HepG2 (cell line): ENCODE data around the gene DSTN. TPM values are rescaled to one million over a fixed set of nuclear protein-coding genes. Genes with fewer than 3 reads are reported as not detected.

Source experiments
- AHR ChIP-seq: IDR thresholded peaks from 2 replicates; pipeline ENCODE4 v1.6.1; 2018; ENCODE audit warnings: missing genetic modification reagents, missing compliant biosample characterization
- EHMT2 ChIP-seq: fragments of 200-600 bp; sonication (generic); IDR thresholded peaks from 2 replicates; pipeline ENCODE4 v1.7.0; 2017; ENCODE audit warnings: antibody characterized with exemption, low read depth, low read length, borderline replicate concordance
- GATAD2A ChIP-seq: IDR thresholded peaks from 2 replicates; pipeline ENCODE4 v1.6.1; 2016
- GLI4 ChIP-seq: sonication (generic); formaldehyde crosslinking; IDR thresholded peaks from 2 replicates; pipeline ENCODE4 v1.5.1; 2020; ENCODE audit warnings: missing genetic modification reagents, mild to moderate bottlenecking, moderate library complexity, borderline replicate concordance
- NFATC3 ChIP-seq: sonication (generic); formaldehyde crosslinking; IDR thresholded peaks from 2 replicates; pipeline ENCODE4 v1.5.1; 2020; ENCODE audit warnings: mild to moderate bottlenecking, missing genetic modification reagents
- RELA ChIP-seq: sonication (generic); formaldehyde crosslinking; IDR thresholded peaks from 2 replicates; pipeline ENCODE4 v1.4.0; 2020; ENCODE audit warnings: missing genetic modification reagents
- REXO4 ChIP-seq: sonication (generic); formaldehyde crosslinking; IDR thresholded peaks from 2 replicates; pipeline ENCODE4 v1.8.0; 2022; ENCODE audit warnings: missing genetic modification reagents, mild to moderate bottlenecking, borderline replicate concordance
- RFX1 ChIP-seq: fragments of 450-650 bp; IDR thresholded peaks from 2 replicates; pipeline ENCODE4 v1.6.1; 2017
- SMARCE1 ChIP-seq: fragments of 450-650 bp; IDR thresholded peaks from 2 replicates; pipeline ENCODE4 v1.6.1; 2017; ENCODE audit warnings: borderline replicate concordance
- TCF7L2 ChIP-seq: IDR thresholded peaks from 2 replicates; pipeline ENCODE4 v1.6.1; 2011; ENCODE audit warnings: mild to moderate bottlenecking, low read depth, low read length, moderate library complexity
- TFDP1 ChIP-seq: IDR thresholded peaks from 2 replicates; pipeline ENCODE4 v1.6.1; 2016; ENCODE audit warnings: missing compliant biosample characterization, missing genetic modification reagents, borderline replicate concordance
- ZBTB2 ChIP-seq: sonication (generic); formaldehyde crosslinking; IDR thresholded peaks from 2 replicates; pipeline ENCODE4 v1.8.0; 2022; ENCODE audit warnings: low read depth, missing genetic modification reagents
- ZBTB33 ChIP-seq: sonication (generic); formaldehyde crosslinking; IDR thresholded peaks from 2 replicates; pipeline ENCODE4 v1.4.0; 2020; ENCODE audit warnings: missing genetic modification reagents
- ZNF644 ChIP-seq: IDR thresholded peaks from 2 replicates; pipeline ENCODE4 v1.6.1; 2016; ENCODE audit warnings: low read depth
- ZNF7 ChIP-seq: IDR thresholded peaks from 2 replicates; pipeline ENCODE4 v1.6.1; 2016; ENCODE audit warnings: missing biosample characterization, missing genetic modification reagents
- ZNF878 ChIP-seq: sonication (generic); formaldehyde crosslinking; IDR thresholded peaks from 2 replicates; pipeline ENCODE4 v1.8.1; 2023; ENCODE audit warnings: mild to moderate bottlenecking, missing genetic modification reagents, moderate library complexity
- ZSCAN22 ChIP-seq: sonication (generic); formaldehyde crosslinking; IDR thresholded peaks from 2 replicates; pipeline ENCODE4 v1.4.0; 2020; ENCODE audit warnings: mild to moderate bottlenecking, missing genetic modification reagents
- polyA plus RNA-seq, 8 experiments: library from polyadenylated mRNA; depleted of rRNA in 3 of 8; stranded (reverse) in 7 of 8; unstranded in 1 of 8; fragments of >200 nt; fragmentation: Illumina TruSeq in 4 of 8; extraction: Trizol in 4 of 8; gene quantifications; 2 replicates each; pipeline versions ENCODE4 v1.2.1 to v1.2.3, GENCODE V29; 2011 to 2016; ENCODE audit warnings: low read depth in 4 of 8, missing spikeins in 1 of 8, mixed read lengths in 1 of 8; ENCODE audit not compliant: insufficient read depth in 1 of 8
- total RNA-seq, 5 experiments: library from RNA; depleted of rRNA; stranded (reverse); fragments of >200 nt; fragmentation: Illumina TruSeq; extraction: Trizol; gene quantifications; 2 replicates each; pipeline ENCODE4 v1.2.3, GENCODE V29; 2016; ENCODE audit warnings: low read depth in 1 of 5
- TF ChIP-seq, protein P1 (sequence below): sonication (generic); formaldehyde crosslinking; IDR thresholded peaks from 2 replicates; pipeline ENCODE4 v1.8.1; 2022; ENCODE audit warnings: low read depth, mild to moderate bottlenecking, missing genetic modification reagents
- TF ChIP-seq, protein P2 (sequence below): sonication (generic); formaldehyde crosslinking; IDR thresholded peaks from 2 replicates; pipeline ENCODE4 v1.4.0; 2020; ENCODE audit warnings: mild to moderate bottlenecking, missing genetic modification reagents, borderline replicate concordance
- TF ChIP-seq, protein P3 (sequence below): sonication (generic); formaldehyde crosslinking; IDR thresholded peaks from 2 replicates; pipeline ENCODE4 v1.4.0; 2020; ENCODE audit warnings: missing genetic modification reagents

DSTN gene
- total and polyA plus RNA-seq, 2 of the 13 experiments (the other 11 are each of a cell fraction or from before 2014, with no cell fraction given): 27.6 to 106 TPM

DNA sequence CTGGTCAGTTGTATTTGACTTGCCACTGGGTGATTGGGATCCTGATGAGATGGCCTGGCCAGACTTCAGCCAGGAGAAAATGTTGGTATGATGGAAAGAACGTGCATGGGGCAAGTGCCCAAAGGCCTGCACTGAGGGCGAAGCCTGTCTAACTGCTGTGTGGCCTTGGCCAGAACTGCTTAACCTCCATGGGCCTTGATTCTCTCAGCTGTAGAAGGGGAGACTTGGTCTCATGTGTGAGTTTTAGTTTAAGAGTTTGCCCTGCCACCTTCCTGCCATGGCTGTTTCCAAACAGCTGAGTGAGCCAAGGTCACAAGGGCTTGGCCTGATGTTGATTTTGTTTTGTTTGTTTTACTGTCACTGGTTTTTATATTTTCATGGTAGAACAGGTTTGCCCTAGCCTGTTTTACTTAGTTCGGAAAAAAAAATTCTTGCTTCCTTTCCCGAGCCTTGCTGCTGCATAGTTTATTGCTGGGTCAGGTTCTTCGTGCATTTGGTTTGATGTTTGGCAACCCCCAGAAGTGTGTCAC is 35.3 kb downstream of the DSTN start (continued):
- TF ChIP-seq ZBTB2: no peak
- TF ChIP-seq ZBTB33 (CRISPR knock-in tag): peak; percentile 15; the same call in 1 of the 2 replicates
- TF ChIP-seq EHMT2: peak; percentile 34; the same call in 1 of the 2 replicates
- no peak for TF ChIP-seq TCF7L2
- TF ChIP-seq, protein P1, sequence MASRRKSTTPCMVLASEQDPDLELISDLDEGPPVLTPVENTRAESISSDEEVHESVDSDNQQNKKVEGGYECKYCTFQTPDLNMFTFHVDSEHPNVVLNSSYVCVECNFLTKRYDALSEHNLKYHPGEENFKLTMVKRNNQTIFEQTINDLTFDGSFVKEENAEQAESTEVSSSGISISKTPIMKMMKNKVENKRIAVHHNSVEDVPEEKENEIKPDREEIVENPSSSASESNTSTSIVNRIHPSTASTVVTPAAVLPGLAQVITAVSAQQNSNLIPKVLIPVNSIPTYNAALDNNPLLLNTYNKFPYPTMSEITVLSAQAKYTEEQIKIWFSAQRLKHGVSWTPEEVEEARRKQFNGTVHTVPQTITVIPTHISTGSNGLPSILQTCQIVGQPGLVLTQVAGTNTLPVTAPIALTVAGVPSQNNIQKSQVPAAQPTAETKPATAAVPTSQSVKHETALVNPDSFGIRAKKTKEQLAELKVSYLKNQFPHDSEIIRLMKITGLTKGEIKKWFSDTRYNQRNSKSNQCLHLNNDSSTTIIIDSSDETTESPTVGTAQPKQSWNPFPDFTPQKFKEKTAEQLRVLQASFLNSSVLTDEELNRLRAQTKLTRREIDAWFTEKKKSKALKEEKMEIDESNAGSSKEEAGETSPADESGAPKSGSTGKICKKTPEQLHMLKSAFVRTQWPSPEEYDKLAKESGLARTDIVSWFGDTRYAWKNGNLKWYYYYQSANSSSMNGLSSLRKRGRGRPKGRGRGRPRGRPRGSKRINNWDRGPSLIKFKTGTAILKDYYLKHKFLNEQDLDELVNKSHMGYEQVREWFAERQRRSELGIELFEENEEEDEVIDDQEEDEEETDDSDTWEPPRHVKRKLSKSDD (CRISPR knock-in tag): no peak
- no peak for TF ChIP-seq RELA (CRISPR knock-in tag)
- no peak for TF ChIP-seq REXO4
- TF ChIP-seq SMARCE1: no peak
- no peak for TF ChIP-seq RFX1
- TF ChIP-seq ZNF878: peak; percentile 65
- TF ChIP-seq TFDP1 (CRISPR knock-in tag): peak; percentile 23; the same call in 1 of the 2 replicates
- TF ChIP-seq GLI4 (CRISPR knock-in tag): no peak
- TF ChIP-seq ZNF7 (CRISPR knock-in tag): peak; percentile 59
- TF ChIP-seq GATAD2A (CRISPR knock-in tag): peak; percentile 92
- TF ChIP-seq ZSCAN22: no peak
- peak; percentile 96 for TF ChIP-seq ZNF644
- peak; percentile 32; the same call in 1 of the 2 replicates for TF ChIP-seq AHR (CRISPR knock-in tag)
- TF ChIP-seq, protein P2, sequence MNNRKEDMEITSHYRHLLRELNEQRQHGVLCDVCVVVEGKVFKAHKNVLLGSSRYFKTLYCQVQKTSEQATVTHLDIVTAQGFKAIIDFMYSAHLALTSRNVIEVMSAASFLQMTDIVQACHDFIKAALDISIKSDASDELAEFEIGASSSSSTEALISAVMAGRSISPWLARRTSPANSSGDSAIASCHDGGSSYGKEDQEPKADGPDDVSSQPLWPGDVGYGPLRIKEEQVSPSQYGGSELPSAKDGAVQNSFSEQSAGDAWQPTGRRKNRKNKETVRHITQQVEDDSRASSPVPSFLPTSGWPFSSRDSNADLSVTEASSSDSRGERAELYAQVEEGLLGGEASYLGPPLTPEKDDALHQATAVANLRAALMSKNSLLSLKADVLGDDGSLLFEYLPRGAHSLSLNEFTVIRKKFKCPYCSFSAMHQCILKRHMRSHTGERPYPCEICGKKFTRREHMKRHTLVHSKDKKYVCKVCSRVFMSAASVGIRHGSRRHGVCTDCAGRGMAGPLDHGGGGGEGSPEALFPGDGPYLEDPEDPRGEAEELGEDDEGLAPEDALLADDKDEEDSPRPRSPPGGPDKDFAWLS (CRISPR knock-in tag): no peak
- TF ChIP-seq, protein P3, sequence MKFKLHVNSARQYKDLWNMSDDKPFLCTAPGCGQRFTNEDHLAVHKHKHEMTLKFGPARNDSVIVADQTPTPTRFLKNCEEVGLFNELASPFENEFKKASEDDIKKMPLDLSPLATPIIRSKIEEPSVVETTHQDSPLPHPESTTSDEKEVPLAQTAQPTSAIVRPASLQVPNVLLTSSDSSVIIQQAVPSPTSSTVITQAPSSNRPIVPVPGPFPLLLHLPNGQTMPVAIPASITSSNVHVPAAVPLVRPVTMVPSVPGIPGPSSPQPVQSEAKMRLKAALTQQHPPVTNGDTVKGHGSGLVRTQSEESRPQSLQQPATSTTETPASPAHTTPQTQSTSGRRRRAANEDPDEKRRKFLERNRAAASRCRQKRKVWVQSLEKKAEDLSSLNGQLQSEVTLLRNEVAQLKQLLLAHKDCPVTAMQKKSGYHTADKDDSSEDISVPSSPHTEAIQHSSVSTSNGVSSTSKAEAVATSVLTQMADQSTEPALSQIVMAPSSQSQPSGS (CRISPR knock-in tag): peak; percentile 28; the same call in 1 of the 2 replicates
- TF ChIP-seq NFATC3: no peak
